HG03558 (cell line): ENCODE results near the gene CLIP2.
"Not testable (repeated sequence)": the region's sequence is repeated elsewhere in the genome, so short reads cannot be mapped to it uniquely, and the experiment has no call there.

Experiments
- ATAC-seq: cut with Tn5 transposase; IDR thresholded peaks from one replicate; pipeline ENCODE4 v1.9.1; 2021; ENCODE audit warnings: moderate number of reproducible peaks; ENCODE audit not compliant: unreplicated experiment; ENCODE audit errors: extremely low read depth

The CLIP2 gene

GRCh38 chr7:74400420-74401136, 111.4 kb downstream of the CLIP2 start:
- no peak for ATAC-seq

- ATAC-seq, result no peak
Measured at GRCh38 chr7:74401137-74401859, 112.1 kb downstream of the CLIP2 start.

GRCh38 chr7:74402668-74403067, 113.5 kb downstream of the CLIP2 start:
- not testable (repeated sequence) for ATAC-seq

- ATAC-seq, result no peak
Measured at GRCh38 chr7:74403521-74404387, 114.5 kb downstream of the CLIP2 start.

- ATAC-seq, result no peak
Measured at GRCh38 chr7:74404388-74404700, 115.1 kb downstream of the CLIP2 start.

- ATAC-seq, result no peak
Measured at GRCh38 chr7:74404741-74405140, 115.5 kb downstream of the CLIP2 start.

GRCh38 chr7:74405191-74405898, 116.1 kb downstream of the CLIP2 start:
- no peak for ATAC-seq

- ATAC-seq, result no peak
Measured at GRCh38 chr7:74405899-74406512, 116.8 kb downstream of the CLIP2 start.

GRCh38 chr7:74407958-74408357, 118.8 kb downstream of the CLIP2 start:
- no peak for ATAC-seq

GRCh38 chr7:74409571-74409970, 120.4 kb downstream of the CLIP2 start:
- ATAC-seq, result no peak

GRCh38 chr7:74410772-74411171, 121.6 kb downstream of the CLIP2 start:
- no peak for ATAC-seq

GRCh38 chr7:74411571-74411970, 122.4 kb downstream of the CLIP2 start:
- ATAC-seq, result not testable (repeated sequence)

- ATAC-seq, result no peak
Measured at GRCh38 chr7:74412056-74412455, 122.8 kb downstream of the CLIP2 start.

- no peak for ATAC-seq
Measured at GRCh38 chr7:74412603-74413002, 123.4 kb downstream of the CLIP2 start.

- ATAC-seq, result not testable (repeated sequence)
Measured at GRCh38 chr7:74414595-74415333, 125.6 kb downstream of the CLIP2 start.

GRCh38 chr7:74417419-74417971, 128.3 kb downstream of the CLIP2 start:
- no peak for ATAC-seq

GRCh38 chr7:74418076-74418475, 128.9 kb downstream of the CLIP2 start:
- no peak for ATAC-seq

- no peak for ATAC-seq
Measured at GRCh38 chr7:74418538-74418937, 129.3 kb downstream of the CLIP2 start.

GRCh38 chr7:74419232-74419631, 130.0 kb downstream of the CLIP2 start:
- not testable (repeated sequence) for ATAC-seq
